BE2C (cell line): ENCODE data around the gene MBD6.
A peak's percentile ranks its signal among the peaks of the same experiment; 100 is the strongest.
"Not testable (repeated sequence)": the region's sequence is repeated elsewhere in the genome, so short reads cannot be mapped to it uniquely, and the experiment has no call there.

Experiments used
- DNase-seq: peaks from one replicate; pipeline ENCODE4 v3.0.0-alpha.2; 2020
- H3K27me3 ChIP-seq: fragments of 250-450 bp; sonication (Bioruptor Pico); 2 replicates; pipeline ENCODE4 v1.5.1; 2020; ENCODE audit warnings: mild to moderate bottlenecking
- H3K36me3 ChIP-seq: fragments of 250-450 bp; sonication (Bioruptor Pico); 2 replicates; pipeline ENCODE4 v1.5.1; 2020; ENCODE audit warnings: mild to moderate bottlenecking
- H3K4me1 ChIP-seq: fragments of 250-450 bp; sonication (Bioruptor Pico); 2 replicates; pipeline ENCODE4 v1.5.1; 2020
- H3K4me3 ChIP-seq: 2 replicates; pipeline ENCODE4 v1.5.1; 2011; ENCODE audit warnings: low read depth, low read length
- H3K9me3 ChIP-seq: fragments of 250-450 bp; sonication (Bioruptor Pico); 2 replicates; pipeline ENCODE4 v1.5.1; 2020
- TF ChIP-seq, protein P1 (sequence below): IDR thresholded peaks from 2 replicates; pipeline ENCODE4 v1.5.1; 2012; ENCODE audit warnings: mild to moderate bottlenecking, low read depth, low read length

MBD6 gene

GRCh38 chr12:57515408-57515933 is 7.2 kb upstream of the MBD6 start:
- no peak for DNase-seq
- Histone ChIP-seq H3K36me3 (peaks cover 84% of the 10 kb centered on the region), H3K27me3 (no peaks in the 10 kb centered on the region), H3K4me3 (no peak overlapping the region), H3K9me3 (no peaks in the 10 kb centered on the region), H3K4me1 (peaks cover 3% of the 10 kb centered on the region)
- TF ChIP-seq, protein P1, sequence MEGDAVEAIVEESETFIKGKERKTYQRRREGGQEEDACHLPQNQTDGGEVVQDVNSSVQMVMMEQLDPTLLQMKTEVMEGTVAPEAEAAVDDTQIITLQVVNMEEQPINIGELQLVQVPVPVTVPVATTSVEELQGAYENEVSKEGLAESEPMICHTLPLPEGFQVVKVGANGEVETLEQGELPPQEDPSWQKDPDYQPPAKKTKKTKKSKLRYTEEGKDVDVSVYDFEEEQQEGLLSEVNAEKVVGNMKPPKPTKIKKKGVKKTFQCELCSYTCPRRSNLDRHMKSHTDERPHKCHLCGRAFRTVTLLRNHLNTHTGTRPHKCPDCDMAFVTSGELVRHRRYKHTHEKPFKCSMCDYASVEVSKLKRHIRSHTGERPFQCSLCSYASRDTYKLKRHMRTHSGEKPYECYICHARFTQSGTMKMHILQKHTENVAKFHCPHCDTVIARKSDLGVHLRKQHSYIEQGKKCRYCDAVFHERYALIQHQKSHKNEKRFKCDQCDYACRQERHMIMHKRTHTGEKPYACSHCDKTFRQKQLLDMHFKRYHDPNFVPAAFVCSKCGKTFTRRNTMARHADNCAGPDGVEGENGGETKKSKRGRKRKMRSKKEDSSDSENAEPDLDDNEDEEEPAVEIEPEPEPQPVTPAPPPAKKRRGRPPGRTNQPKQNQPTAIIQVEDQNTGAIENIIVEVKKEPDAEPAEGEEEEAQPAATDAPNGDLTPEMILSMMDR, result no peak

GRCh38 chr12:57515934-57516541 is 6.6 kb upstream of the MBD6 start:
- TF ChIP-seq, protein P1, result no peak
- Histone ChIP-seq H3K4me1 (peaks cover 5% of the 10 kb centered on the region), H3K9me3 (no peaks in the 10 kb centered on the region), H3K27me3 (no peaks in the 10 kb centered on the region), H3K4me3 (no peak overlapping the region), H3K36me3 (peaks cover 78% of the 10 kb centered on the region)
- no peak for DNase-seq

GRCh38 chr12:57516617-57517153 is 5.9 kb upstream of the MBD6 start:
- TF ChIP-seq, protein P1, result no peak
- DNase-seq, result no peak
- Histone ChIP-seq H3K36me3 (peaks cover 72% of the 10 kb centered on the region), H3K27me3 (no peaks in the 10 kb centered on the region), H3K9me3 (no peaks in the 10 kb centered on the region), H3K4me3 (no peak overlapping the region), H3K4me1 (peaks cover 12% of the 10 kb centered on the region)

DNA sequence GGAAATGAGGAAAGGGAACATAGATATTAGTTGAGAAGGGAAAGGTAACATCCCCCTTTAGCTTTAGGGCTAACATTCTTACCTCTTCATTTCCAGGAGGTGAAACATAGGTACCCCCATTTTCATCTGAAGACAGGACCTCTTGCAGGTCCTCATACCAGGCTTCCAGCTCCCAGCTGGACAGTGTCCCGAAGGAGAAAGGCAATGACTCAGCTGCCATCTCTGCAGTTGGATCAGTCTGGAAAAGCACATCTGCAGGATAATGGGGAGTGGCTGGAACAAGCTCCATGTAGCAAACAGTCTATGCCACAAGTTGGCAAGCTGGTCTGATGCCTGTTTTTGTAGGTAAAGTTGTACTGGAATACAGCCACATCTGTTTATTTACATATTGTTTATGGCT is 5.4 kb upstream of the MBD6 start:
- no peaks in the 10 kb centered on the region for H3K9me3 ChIP-seq
- no peaks in the 10 kb centered on the region for H3K27me3 ChIP-seq
- H3K36me3 ChIP-seq, result peaks cover 67% of the 10 kb centered on the region
- H3K4me3 ChIP-seq, result no peak overlapping the region
- H3K4me1 ChIP-seq, result peaks cover 17% of the 10 kb centered on the region
- TF ChIP-seq, protein P1, result no peak
- peak; percentile 44 for DNase-seq

DNA sequence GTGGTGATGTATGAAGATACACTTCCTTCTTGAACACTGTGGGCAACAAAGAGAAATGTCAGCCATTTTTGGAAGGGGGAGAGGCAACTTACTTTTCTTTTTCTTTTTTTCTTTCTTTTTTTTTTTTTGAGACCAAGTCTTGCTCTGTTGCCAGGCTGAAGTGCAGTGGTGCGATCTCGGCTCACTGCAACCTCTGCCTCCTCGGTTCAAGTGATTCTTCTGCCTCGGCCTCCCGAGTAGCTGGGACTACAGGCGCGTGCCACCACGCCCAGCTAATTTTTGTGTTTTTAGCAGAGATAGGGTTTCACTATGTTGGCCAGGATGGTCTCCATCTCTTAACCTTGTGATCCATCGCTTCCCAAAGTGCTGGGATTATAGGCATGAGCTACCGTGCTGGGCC is 4.9 kb upstream of the MBD6 start:
- peaks cover 62% of the 10 kb centered on the region for H3K36me3 ChIP-seq
- not testable (repeated sequence) for H3K4me3 ChIP-seq, H3K9me3 ChIP-seq, H3K27me3 ChIP-seq, DNase-seq
- peaks cover 17% of the 10 kb centered on the region for H3K4me1 ChIP-seq

GRCh38 chr12:57518176-57518919 is 4.3 kb upstream of the MBD6 start:
- TF ChIP-seq, protein P1, result no peak
- no peaks in the 10 kb centered on the region for H3K27me3 ChIP-seq
- H3K9me3 ChIP-seq, result no peaks in the 10 kb centered on the region
- no peak for DNase-seq
- peaks cover 55% of the 10 kb centered on the region for H3K36me3 ChIP-seq
- H3K4me3 ChIP-seq, result peak overlapping the region; percentile 100
- peaks cover 17% of the 10 kb centered on the region for H3K4me1 ChIP-seq
